Smooth muscle cell of trachea (primary cell): Measurements from ENCODE around the gene ZWILCH. TPM values are rescaled to one million over a fixed set of nuclear protein-coding genes. Genes with fewer than 3 reads are reported as not detected.

ENCODE experiments used
- total RNA-seq: library from RNA; depleted of rRNA; stranded (reverse); fragments of >200 nt; gene quantifications from 2 replicates; pipeline ENCODE4 v1.2.1, GENCODE V29; 2014

The ZWILCH gene
- 7.9 and 28.7 TPM in 2 replicates for total RNA-seq

DNA sequence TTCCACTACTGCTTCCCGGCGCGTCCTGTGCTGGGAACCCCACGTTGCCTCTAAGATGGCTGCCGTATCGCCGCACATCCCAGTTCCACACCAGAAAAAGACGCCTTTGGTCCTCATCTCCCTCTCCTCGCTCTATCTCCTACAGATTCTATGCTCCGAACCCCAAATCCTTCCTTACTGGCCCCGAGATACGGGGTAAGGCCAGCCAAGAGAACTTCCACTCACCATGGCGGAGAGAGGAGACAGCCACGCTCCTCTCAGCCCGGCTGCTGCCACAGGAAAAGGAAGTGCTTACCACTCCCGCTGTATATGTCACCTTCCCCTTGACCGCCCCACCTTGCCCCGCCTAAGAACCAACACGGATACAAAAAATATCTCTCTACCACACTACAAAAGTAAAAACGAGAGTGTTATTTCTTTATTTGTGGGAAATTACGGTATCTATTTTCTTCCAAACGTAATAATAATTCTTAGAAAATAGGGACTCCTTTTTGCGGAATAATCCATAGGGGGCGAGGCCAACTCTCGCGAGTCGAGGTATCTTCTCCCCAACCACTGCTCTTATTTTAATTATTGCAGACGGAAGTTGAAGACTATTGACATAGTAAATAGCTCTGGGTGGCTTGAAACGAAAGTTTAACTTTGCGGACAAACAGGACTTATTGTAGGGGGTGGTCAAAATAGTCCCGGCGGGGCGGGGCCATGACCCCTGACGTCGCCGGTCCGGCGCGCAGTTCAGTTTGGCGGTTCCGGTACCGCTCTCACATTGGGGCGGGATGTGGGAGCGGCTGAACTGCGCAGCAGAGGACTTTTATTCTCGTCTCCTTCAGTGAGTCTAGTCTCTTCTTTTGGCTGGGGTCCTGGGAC, at the start of gene ZWILCH, which contains the start of gene RPL4:
Gene ZWILCH, plus strand, starts transcription at position 764 of the 867 bp plus-strand sequence. Its CDS starts 13 bp downstream, at position 777.
Gene RPL4, minus strand, starts transcription at position 293 of the 867 bp plus-strand sequence. Its CDS starts 65 bp downstream, at position 228.

GRCh38 chr15:66497502-66498455, 7.3 kb upstream of the ZWILCH start, which contains the start of gene SNAPC5:
Gene SNAPC5, minus strand, starts transcription at chr15:66497762. Its CDS starts 31 bp downstream, at chr15:66497731.

GRCh38 chr15:66565741-66566144, 60.6 kb downstream of the ZWILCH start, which contains the start of gene LCTL:
Gene LCTL, minus strand, starts transcription at chr15:66565998. Its CDS starts 633 bp downstream, at chr15:66565365.

Other genes with a start within 250 kb of the ZWILCH start
- gene DIS3L, start 211.8 kb upstream of the ZWILCH start, total RNA-seq: 25.9 and 29.1 TPM in 2 replicates
- 10.6 and 15.1 TPM in 2 replicates for gene TIPIN, start 148.6 kb upstream of the ZWILCH start, total RNA-seq
- 25.9 and 36.9 TPM in 2 replicates for gene MAP2K1, start 118.4 kb upstream of the ZWILCH start, total RNA-seq
- gene SNAPC5, start 7.6 kb upstream of the ZWILCH start, total RNA-seq: 20.5 and 27.5 TPM in 2 replicates
- gene RPL4, start 471 bp upstream of the ZWILCH start, total RNA-seq: 2,276 and 4,330 TPM in 2 replicates
- gene LCTL, start 60.7 kb downstream of the ZWILCH start, total RNA-seq: 2.6 TPM in 2 replicates
- gene SMAD6, start 196.9 kb downstream of the ZWILCH start, total RNA-seq: 16.6 and 23.3 TPM in 2 replicates